H4 (cell line): ENCODE results near the gene ERBB3. TPM values are rescaled to one million over a fixed set of nuclear protein-coding genes. Genes with fewer than 3 reads are reported as not detected.
"Not testable (repeated sequence)": the region's sequence is repeated elsewhere in the genome, so short reads cannot be mapped to it uniquely, and the experiment has no call there.

Experiments
- DNase-seq: peaks from one replicate; pipeline ENCODE4 v3.0.0-alpha.2; 2015; ENCODE audit warnings: low spot score
- total RNA-seq: library from RNA; depleted of rRNA; stranded (reverse); fragments of >200 nt; shearing (Covaris generic); gene quantifications from 2 replicates; pipeline ENCODE4 v1.2.3, GENCODE V29; 2014; rRNA removed

ERBB3 gene
- total RNA-seq, result 0.31 and 0.45 TPM in 2 replicates

DNA sequence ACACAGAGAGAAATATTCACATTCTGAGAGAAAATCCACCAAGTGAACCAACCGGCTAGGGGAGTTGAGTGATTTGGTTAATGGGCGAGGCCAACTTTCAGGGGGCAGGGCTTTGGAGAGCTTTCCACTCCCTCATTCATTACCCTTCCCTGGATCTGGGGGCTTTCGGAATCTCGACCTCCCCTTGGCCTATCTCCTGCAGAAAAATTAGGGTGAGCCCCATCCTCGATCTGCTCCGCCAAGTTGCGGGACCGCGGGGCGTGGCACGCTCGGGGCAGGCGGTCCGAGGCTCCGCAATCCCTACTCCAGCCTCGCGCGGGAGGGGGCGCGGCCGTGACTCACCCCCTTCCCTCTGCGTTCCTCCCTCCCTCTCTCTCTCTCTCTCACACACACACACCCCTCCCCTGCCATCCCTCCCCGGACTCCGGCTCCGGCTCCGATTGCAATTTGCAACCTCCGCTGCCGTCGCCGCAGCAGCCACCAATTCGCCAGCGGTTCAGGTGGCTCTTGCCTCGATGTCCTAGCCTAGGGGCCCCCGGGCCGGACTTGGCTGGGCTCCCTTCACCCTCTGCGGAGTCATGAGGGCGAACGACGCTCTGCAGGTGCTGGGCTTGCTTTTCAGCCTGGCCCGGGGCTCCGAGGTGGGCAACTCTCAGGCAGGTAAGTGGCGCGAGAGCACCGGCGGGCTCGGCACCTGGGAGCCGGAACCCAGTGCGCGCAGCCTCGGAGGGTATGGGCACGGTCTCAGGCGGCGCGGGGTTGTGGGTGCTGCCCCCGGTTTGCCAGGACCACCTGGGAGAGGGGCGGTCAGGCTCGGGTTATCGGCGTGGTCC is at the start of gene ERBB3:
Gene ERBB3 (plus strand): TSS at position 443 of the 833 bp plus-strand sequence. CDS start 136 bp downstream, at position 579.
- DNase-seq, result peak; percentile 74

DNA sequence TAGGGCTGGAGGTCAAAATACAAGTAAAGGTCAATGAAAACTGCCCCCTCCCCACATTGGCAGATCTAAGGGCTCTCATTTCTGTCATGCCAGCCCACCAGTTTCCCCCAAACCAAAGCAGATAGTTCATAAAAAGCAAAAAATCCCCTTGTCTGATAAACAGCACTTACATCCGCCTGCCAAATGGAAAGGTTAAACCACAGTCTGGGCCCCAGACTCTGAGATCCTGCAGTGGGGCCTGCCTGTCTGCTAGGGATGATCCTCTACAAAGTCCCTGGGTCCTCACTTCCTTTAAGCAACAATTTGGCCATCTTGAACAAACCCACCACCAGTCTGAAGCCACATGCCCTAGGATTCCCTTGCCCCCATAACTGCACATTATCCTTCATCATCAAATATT is 48.0 kb upstream of the ERBB3 start:
- DNase-seq, result no peak

GRCh38 chr12:56034586-56035332 is 45.2 kb upstream of the ERBB3 start:
- no peak for DNase-seq

DNA sequence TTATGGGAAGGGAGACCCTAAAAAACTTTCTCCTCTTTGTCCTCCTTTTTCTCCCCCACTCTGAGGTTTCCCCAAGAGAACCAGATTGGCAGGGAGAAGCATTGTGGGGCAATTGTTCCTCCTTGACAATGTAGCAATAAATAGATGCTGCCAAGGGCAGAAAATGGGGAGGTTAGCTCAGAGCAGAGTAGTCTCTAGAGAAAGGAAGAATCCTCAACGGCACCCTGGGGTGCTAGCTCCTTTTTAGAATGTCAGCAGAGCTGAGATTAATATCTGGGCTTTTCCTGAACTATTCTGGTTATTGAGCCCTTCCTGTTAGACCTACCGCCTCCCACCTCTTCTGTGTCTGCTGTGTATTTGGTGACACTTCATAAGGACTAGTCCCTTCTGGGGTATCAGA is 42.8 kb upstream of the ERBB3 start:
- no peak for DNase-seq

DNA sequence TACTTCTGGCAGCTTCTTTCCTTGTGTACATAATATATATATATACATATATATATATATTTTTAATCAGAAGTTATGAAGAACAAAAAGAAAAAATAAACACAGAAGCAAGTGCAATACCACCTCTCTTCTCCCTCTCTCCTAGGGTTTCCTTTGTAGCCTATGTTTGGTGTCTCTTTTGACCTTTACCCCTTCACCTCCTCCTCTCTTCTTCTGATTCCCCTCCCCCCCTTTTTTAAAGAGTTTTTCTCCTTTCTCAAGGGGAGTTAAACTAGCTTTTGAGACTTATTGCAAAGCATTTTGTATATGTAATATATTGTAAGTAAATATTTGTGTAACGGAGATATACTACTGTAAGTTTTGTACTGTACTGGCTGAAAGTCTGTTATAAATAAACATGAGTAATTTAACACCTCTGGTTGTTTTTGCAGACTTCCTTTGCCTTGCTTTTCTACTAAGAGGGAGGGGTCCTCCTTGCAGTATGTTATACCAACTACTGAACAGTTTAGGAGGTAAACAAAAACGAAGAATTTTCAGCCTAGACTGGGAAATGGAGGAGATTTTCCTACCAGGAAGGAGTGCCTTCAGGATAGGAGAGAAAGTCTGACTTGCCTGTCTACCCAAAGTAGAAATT is 41.8 kb upstream of the ERBB3 start:
- no peak for DNase-seq

- no peak for DNase-seq
Measured at GRCh38 chr12:56040151-56040550, 39.8 kb upstream of the ERBB3 start.

DNA sequence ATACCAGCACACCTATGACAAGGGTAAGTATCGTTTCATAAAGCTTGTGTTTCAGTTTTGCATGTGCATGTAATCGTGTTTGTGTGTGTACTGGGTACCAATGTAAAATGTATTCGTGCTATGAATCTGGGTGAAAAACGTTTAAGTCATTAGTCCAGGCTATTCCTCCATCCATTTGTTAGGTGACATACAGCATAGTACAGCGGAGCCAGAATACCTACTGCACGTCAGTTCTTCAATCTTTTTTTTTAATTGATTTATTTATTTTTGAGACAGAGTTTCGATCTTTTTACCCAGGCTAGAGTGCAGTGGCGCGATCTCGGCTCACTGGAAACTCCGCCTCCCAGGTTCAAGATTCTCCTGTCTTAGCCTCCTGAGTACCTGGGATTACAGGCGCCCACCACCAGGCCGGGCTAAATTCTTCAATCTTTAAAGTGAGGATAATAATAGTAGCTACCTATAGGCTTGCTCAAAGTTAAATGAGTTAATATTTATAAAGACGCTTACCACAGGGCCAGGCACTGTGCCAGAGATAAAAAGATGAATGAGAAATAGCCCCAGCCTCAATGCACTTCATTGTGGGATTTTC is 38.9 kb upstream of the ERBB3 start:
- no peak for DNase-seq

GRCh38 chr12:56041552-56042429 is 38.2 kb upstream of the ERBB3 start, which contains the start of gene RPS26:
TSS of gene RPS26 (plus strand) at chr12:56041918. CDS start at chr12:56042167, 249 bp downstream.
- peak; percentile 99 for DNase-seq

GRCh38 chr12:56042430-56042813 is 37.5 kb upstream of the ERBB3 start:
- DNase-seq, result not testable (repeated sequence)

- DNase-seq, result no peak
Measured at GRCh38 chr12:56042843-56043242, 37.1 kb upstream of the ERBB3 start.

GRCh38 chr12:56046027-56046780 is 33.8 kb upstream of the ERBB3 start:
- no peak for DNase-seq

DNA sequence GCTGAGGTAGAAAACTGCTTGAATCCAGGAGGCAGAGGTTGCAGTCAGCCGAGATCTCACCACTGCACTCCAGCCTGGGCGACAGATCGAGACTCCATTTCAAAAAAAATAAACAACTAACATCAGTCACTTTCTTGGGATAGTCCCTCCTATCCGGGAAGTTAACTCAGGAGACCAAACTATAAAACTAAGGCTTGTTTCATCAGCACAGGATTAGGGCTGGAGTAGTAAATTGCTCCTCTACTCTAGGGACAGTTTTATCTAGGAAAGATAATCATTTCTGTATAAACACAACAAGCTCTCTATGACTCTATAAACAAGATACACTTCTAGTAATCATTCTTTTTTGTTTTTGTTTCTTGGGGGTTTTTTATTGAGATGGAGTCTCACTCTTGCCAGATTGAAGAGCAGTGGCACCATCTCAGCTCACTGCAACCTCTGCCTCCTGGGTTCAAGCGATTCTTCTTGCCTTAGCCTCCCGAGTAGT is 26.5 kb upstream of the ERBB3 start:
- peak; percentile 26 for DNase-seq

- not testable (repeated sequence) for DNase-seq
Measured at GRCh38 chr12:56059964-56060363, 20.0 kb upstream of the ERBB3 start.

- no peak for DNase-seq
Measured at GRCh38 chr12:56061982-56062381, 18.0 kb upstream of the ERBB3 start.

DNA sequence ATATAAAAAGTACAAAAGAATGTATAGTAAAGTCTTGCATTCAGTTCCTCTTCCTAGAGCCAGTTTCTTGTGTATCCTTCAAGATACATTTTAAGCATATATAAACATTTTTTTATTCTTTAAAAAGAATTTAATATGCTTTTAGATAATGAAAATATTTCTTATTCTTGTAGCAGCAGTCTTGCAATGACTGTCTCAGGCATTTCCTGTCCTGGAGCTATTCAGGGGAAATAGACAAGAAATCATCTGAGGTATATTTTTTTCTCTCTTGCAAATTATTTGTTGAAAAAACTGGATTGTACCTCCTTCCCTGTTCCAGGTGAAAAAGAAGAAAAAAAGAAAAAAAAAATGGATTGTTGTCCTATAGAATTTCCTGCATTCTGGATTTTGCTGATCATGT is 17.0 kb upstream of the ERBB3 start:
- DNase-seq, result no peak

DNA sequence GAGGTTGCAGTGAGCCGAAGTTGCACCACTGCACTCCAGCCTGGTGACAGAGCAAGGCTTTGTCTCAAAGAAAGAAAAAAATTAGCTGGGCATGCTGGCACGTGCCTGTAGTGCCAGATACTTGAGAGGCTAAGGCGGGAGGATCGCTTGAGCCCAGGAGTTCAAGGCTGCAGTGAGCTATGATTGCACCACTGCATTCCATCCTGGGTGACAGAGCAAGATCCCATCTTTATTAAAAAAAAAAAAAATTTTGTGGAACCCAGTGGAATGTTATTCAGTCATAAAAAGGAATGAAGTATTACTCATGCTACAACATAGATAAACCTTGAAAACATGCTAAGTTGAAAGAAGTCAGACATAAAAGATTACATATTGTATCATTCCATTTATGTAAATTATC is 8.3 kb upstream of the ERBB3 start:
- no peak for DNase-seq

DNA sequence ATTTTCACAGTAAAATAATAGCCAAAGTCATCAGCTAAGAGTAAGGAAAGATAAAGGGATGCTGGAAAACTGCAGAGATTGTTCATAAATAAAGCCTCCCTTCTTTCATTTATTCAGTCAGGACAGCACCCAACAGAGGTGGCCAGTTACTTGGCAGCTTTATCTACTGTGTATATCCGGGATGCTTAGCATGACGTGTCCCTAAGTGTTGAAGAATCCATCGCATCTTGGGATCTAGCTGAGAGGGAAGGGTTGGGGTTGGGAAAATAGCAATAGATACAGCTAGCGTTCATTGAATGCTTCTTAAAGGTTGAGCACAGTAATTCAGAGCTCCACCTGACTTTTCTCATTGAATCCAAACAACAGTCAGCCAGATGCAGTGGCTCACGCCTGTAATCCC is 5.6 kb upstream of the ERBB3 start:
- DNase-seq, result no peak

DNA sequence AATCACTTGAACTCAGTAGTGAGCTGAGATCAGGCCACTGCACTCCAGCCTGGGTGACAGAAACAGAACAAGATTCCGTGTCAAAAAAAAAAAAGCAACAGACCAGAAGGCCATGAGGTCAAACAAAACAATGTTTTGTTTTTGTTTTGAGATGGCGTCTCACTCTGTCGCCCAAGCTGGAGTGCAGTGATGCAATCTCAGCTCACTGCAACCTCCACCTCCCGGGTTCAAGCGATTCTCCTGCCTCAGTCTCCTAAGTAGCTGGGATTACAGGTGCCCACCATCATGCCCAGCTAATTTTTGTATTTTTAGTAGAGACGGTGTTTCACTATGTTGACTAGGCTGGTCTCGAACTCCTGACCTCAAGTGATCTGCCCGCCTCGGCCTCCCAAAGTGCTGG is 2.0 kb upstream of the ERBB3 start:
- not testable (repeated sequence) for DNase-seq

- no peak for DNase-seq
Measured at GRCh38 chr12:56078427-56078826, 1.5 kb upstream of the ERBB3 start.
